Measurements from ENCODE around the gene ATP9B.

Gene ATP9B

DNA sequence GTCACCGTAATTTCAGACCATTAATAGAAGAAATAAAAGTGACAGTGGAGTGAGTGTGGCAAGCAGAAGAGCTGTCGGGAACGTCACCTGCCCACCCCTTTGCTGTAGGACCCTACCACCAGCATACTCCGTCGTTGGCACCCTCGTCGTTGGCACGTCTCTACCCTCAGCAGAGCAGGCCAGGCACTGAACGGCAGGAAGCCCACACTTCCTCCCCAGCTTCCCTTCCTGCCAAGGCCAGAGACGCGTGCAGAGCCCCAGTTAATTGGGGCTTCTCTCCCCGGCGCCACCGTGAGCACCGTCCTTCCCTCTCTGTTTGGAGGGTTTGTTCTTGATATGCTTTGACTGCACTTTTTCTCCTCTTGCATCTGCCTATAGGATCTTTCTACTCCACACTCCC, 299.5 kb downstream of the ATP9B start:
- TF ChIP-seq, protein P1, sequence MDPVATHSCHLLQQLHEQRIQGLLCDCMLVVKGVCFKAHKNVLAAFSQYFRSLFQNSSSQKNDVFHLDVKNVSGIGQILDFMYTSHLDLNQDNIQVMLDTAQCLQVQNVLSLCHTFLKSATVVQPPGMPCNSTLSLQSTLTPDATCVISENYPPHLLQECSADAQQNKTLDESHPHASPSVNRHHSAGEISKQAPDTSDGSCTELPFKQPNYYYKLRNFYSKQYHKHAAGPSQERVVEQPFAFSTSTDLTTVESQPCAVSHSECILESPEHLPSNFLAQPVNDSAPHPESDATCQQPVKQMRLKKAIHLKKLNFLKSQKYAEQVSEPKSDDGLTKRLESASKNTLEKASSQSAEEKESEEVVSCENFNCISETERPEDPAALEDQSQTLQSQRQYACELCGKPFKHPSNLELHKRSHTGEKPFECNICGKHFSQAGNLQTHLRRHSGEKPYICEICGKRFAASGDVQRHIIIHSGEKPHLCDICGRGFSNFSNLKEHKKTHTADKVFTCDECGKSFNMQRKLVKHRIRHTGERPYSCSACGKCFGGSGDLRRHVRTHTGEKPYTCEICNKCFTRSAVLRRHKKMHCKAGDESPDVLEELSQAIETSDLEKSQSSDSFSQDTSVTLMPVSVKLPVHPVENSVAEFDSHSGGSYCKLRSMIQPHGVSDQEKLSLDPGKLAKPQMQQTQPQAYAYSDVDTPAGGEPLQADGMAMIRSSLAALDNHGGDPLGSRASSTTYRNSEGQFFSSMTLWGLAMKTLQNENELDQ (tag by site-specific recombination; IDR thresholded peaks at IDR 0.05; ENCODE audit: low read depth), result no peak
- TF ChIP-seq ZSCAN30 (tag by site-specific recombination; IDR thresholded peaks at IDR 0.05) (no peak), ZNF664 (tag by site-specific recombination; IDR thresholded peaks at IDR 0.05) (no peak), ZNF560 (tag by site-specific recombination; IDR thresholded peaks at IDR 0.05; ENCODE audit: borderline replicate concordance) (no peak), ZNF311 (tag by site-specific recombination; IDR thresholded peaks at IDR 0.05; ENCODE audit: borderline replicate concordance) (no peak), WT1 (tag by site-specific recombination; IDR thresholded peaks at IDR 0.05) (no peak), ZNF426 (tag by site-specific recombination; IDR thresholded peaks at IDR 0.05) (no peak), SCRT1 (tag by site-specific recombination; IDR thresholded peaks at IDR 0.05; ENCODE audit: borderline replicate concordance) (no peak), ZNF174 (tag by site-specific recombination; IDR thresholded peaks at IDR 0.05) (no peak), ZNF404 (tag by site-specific recombination; IDR thresholded peaks at IDR 0.05) (no peak), PRDM1 (tag by site-specific recombination; IDR thresholded peaks at IDR 0.05) (no peak), HOXA7 (CRISPR knock-in tag; IDR thresholded peaks at IDR 0.05; ENCODE audit: borderline replicate concordance) (no peak), ZBTB1 (tag by site-specific recombination; IDR thresholded peaks at IDR 0.05) (no peak), ZNF529 (tag by site-specific recombination; IDR thresholded peaks at IDR 0.05; ENCODE audit: insufficient replicate concordance) (no peak), SP3 (tag by site-specific recombination; IDR thresholded peaks at IDR 0.05) (no peak), ZNF132 (tag by site-specific recombination; IDR thresholded peaks at IDR 0.05; ENCODE audit: borderline replicate concordance) (no peak)
- TF ChIP-seq, protein P2, sequence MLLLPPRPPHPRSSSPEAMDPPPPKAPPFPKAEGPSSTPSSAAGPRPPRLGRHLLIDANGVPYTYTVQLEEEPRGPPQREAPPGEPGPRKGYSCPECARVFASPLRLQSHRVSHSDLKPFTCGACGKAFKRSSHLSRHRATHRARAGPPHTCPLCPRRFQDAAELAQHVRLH (tag by site-specific recombination; IDR thresholded peaks at IDR 0.05), result no peak
- TF ChIP-seq, protein P3, sequence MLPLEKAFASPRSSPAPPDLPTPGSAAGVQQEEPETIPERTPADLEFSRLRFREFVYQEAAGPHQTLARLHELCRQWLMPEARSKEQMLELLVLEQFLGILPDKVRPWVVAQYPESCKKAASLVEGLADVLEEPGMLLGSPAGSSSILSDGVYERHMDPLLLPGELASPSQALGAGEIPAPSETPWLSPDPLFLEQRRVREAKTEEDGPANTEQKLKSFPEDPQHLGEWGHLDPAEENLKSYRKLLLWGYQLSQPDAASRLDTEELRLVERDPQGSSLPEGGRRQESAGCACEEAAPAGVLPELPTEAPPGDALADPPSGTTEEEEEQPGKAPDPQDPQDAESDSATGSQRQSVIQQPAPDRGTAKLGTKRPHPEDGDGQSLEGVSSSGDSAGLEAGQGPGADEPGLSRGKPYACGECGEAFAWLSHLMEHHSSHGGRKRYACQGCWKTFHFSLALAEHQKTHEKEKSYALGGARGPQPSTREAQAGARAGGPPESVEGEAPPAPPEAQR (tag by site-specific recombination; IDR thresholded peaks at IDR 0.05), result no peak
- POLR2A ChIA-PET, result no interaction called here
- H3K27ac ChIP-seq (ENCODE audit: extremely low read depth, low read depth, low read length), result no peak overlapping the region
- H3K4me3 ChIP-seq (ENCODE audit: low read depth, low read length), result no peak overlapping the region
- H3K4me1 ChIP-seq (ENCODE audit: control insufficient read depth, insufficient read depth, low read length), result no peaks in the 10 kb centered on the region
- no peaks in the 10 kb centered on the region for H3K36me3 ChIP-seq (ENCODE audit: control insufficient read depth in 2 of 2, insufficient read depth in 1 of 2, low read length in 2 of 2)
- no peaks in the 10 kb centered on the region for H3K9me3 ChIP-seq (ENCODE audit: control insufficient read depth, insufficient read depth, low read depth, low read length)
- CTCF ChIA-PET, result interaction anchor here (0.7 to 1.2 kb wide), 2 partner anchors 12 to 624 kb away, joined by 3 to 5 read pairs; no protein-coding TSS in a partner anchor

GRCh38 chr18:79371561-79372121, 302.4 kb downstream of the ATP9B start:
- Histone ChIP-seq H3K27ac (ENCODE audit: extremely low read depth, low read depth, low read length) (no peak overlapping the region), H3K36me3 (ENCODE audit: control insufficient read depth in 2 of 2, insufficient read depth in 1 of 2, low read length in 2 of 2) (no peaks in the 10 kb centered on the region), H3K4me3 (ENCODE audit: low read depth, low read length) (no peak overlapping the region), H3K4me1 (ENCODE audit: control insufficient read depth, insufficient read depth, low read length) (no peaks in the 10 kb centered on the region), H3K9me3 (ENCODE audit: control insufficient read depth, insufficient read depth, low read depth, low read length) (no peaks in the 10 kb centered on the region)
- ChIA-PET POLR2A (no interaction called here), CTCF (no interaction called here)
- TF ChIP-seq ZNF791 (tag by site-specific recombination; IDR thresholded peaks at IDR 0.05) (no peak), ZBTB48 (tag by site-specific recombination; IDR thresholded peaks at IDR 0.05) (no peak), ZNF157 (tag by site-specific recombination; IDR thresholded peaks at IDR 0.05) (no peak)

Measured in HEK293 (cell line).